ENCODE measurements around the gene POLR2E. TPM values are rescaled to one million over a fixed set of nuclear protein-coding genes. Genes with fewer than 3 reads are reported as not detected.

POLR2E gene
- total and polyA plus RNA-seq, 2 donors = 79.0 to 84.0 TPM

DNA sequence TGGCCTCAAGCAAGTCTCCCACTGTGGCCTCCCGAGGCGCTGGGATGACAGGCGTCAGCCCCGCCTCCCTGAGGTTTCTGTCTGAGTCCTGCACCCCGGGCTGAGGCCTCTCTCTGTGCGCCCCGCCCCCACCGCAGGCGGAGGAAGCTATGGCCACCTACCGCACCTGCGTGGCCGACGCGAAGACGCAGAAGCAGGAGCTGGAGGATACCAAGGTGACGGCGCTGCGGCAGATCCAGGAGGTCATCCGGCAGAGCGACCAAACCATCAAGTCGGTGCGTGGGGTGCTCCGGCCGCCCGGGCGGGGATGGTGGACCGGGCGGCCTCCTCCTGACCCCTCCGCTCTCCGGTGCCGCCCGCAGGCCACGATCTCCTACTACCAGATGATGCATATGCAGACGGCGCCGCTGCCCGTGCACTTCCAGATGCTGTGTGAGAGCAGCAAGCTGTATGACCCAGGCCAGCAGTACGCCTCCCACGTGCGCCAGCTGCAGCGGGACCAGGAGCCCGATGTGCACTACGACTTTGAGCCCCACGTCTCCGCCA lies 15.5 kb downstream of the POLR2E start:
- Histone ChIP-seq H3K4me1 (ENCODE audit: control insufficient read depth in 2 of 2, insufficient read depth in 2 of 2, low read length in 2 of 2) (peaks cover 29 to 32% of the 10 kb centered on the region in 2 donors), H3K27me3 (ENCODE audit: control insufficient read depth in 2 of 2, insufficient read depth in 1 of 2, low read length in 1 of 2) (no peaks in the 10 kb centered on the region), H3K4me3 (ENCODE audit: low read length in 2 of 2) (no peak overlapping the region), H3K27ac (ENCODE audit: low read depth in 1 of 2, low read length in 1 of 2) (no peak overlapping the region), H3K36me3 (ENCODE audit: control insufficient read depth in 2 of 2, insufficient read depth in 2 of 2, low read length in 1 of 2) (peaks cover 79 to 81% of the 10 kb centered on the region in 2 donors), H3K9me3 (ENCODE audit: control insufficient read depth in 2 of 2, insufficient read depth in 1 of 2, low read length in 1 of 2) (no peaks in the 10 kb centered on the region)
- 96% methylated on average over 45 of the region's 45 CpGs for WGBS
- DNase-seq (ENCODE audit: low read depth in 6 of 9, low spot score in 9 of 9) = no peak

DNA sequence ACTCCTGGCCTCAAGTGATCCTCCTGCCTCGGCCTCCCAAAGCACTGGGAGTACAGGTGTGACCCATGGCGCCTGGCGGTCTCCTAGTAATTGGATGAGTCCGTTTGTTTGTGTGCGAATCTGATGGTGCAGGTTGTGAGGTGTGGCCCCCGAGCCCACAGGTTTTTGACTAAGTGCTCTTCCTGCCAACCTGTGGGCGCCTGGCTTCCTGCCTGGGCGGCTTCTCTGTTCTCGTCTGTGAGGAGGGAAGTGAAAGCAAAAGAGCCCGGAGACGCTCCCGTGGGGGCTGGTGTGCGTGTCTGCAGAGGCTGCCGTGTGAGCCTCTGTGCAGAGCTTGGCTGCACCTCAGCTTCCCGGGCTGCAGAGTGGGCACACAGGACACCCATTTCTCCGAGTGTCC lies 18.2 kb downstream of the POLR2E start:
- H3K36me3 ChIP-seq (ENCODE audit: control insufficient read depth in 2 of 2, insufficient read depth in 2 of 2, low read length in 1 of 2) = peaks cover 75 to 81% of the 10 kb centered on the region in 2 donors
- H3K4me1 ChIP-seq (ENCODE audit: control insufficient read depth in 2 of 2, insufficient read depth in 2 of 2, low read length in 2 of 2) = peaks cover 40 to 43% of the 10 kb centered on the region in 2 donors
- peaks cover 0 to 2% of the 10 kb centered on the region in 2 donors for H3K27me3 ChIP-seq (ENCODE audit: control insufficient read depth in 2 of 2, insufficient read depth in 1 of 2, low read length in 1 of 2)

DNA sequence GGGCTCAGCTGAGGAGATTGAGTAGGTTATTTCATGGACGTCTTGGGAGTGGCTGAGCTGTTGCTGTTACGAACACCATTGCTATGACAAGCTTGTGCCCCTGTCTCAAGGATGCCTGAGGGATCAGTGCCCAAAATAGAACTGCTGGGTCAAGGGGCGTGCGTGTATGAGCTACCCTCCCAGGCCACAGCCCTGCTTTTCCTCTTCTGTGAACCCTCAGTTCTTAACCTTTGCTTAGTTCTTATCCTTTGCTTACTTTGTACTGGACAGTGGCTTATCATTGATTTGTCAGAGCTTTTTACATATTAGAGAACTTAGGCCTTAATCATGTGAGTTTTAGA lies 19.2 kb downstream of the POLR2E start:
- Histone ChIP-seq H3K27ac (ENCODE audit: low read depth in 1 of 2, low read length in 1 of 2) (peak overlapping the region; percentile 72 to 82), H3K36me3 (ENCODE audit: control insufficient read depth in 2 of 2, insufficient read depth in 2 of 2, low read length in 1 of 2) (peaks cover 73 to 75% of the 10 kb centered on the region in 2 donors), H3K27me3 (ENCODE audit: control insufficient read depth in 2 of 2, insufficient read depth in 1 of 2, low read length in 1 of 2) (peaks cover 0 to 3% of the 10 kb centered on the region in 2 donors), H3K4me1 (ENCODE audit: control insufficient read depth in 2 of 2, insufficient read depth in 2 of 2, low read length in 2 of 2) (peaks cover 40 to 43% of the 10 kb centered on the region in 2 donors), H3K9me3 (ENCODE audit: control insufficient read depth in 2 of 2, insufficient read depth in 1 of 2, low read length in 1 of 2) (no peaks in the 10 kb centered on the region), H3K4me3 (ENCODE audit: low read length in 2 of 2) (no peak overlapping the region)
- DNase-seq (ENCODE audit: low read depth in 6 of 9, low spot score in 9 of 9) = no peak
- WGBS = 89% methylated on average over 4 of the region's 4 CpGs

More for the DNA sequence above, 18.2 kb downstream of the POLR2E start:
- Histone ChIP-seq H3K9me3 (ENCODE audit: control insufficient read depth in 2 of 2, insufficient read depth in 1 of 2, low read length in 1 of 2) (no peaks in the 10 kb centered on the region), H3K4me3 (ENCODE audit: low read length in 2 of 2) (peak overlapping the region; percentile 24 to 39), H3K27ac (ENCODE audit: low read depth in 1 of 2, low read length in 1 of 2) (peak overlapping the region; percentile 72 to 88)
- WGBS = 4% methylated on average over 16 of the region's 16 CpGs
- peak in 7 of 9 donors; percentile 75 to 96 (median 86) for DNase-seq (ENCODE audit: low read depth in 6 of 9, low spot score in 9 of 9)

DNA sequence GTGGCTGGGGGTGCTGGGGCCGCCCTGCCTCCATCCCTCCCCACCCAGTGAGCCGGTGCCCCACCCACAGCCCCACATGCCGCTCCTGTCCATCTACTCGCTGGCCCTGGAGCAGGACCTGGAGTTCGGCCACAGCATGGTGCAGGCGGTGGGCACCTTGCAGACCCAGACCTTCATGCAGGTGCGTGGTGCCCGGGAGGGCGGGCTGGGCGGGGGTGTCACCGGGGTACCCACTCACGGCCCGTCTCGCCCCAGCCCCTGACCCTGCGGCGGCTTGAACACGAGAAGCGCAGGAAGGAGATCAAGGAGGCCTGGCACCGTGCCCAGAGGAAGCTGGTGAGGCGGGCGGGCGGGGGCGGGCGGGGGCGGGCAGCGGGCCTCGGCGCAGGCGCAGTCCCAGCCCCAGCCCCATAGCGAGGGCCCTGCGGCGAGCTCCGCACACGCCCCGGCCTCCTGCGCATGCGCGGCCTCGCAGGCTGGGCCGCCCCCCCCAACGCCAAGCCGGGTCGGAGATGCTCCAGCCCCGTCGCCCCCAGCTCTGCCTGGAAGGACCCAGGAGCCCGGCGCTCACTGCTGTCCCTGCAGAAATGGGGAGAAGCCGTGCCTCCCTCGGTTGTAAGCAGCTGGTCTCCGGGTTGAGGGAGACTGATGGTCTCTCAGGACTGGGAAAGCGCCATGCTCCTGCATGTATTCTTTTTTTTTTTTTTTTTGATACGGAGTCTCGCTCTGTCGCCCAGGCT lies 20.5 kb downstream of the POLR2E start:
- WGBS = 12% methylated on average over 54 of the region's 54 CpGs
- H3K9me3 ChIP-seq (ENCODE audit: control insufficient read depth in 2 of 2, insufficient read depth in 1 of 2, low read length in 1 of 2) = no peaks in the 10 kb centered on the region
- H3K4me1 ChIP-seq (ENCODE audit: control insufficient read depth in 2 of 2, insufficient read depth in 2 of 2, low read length in 2 of 2) = peaks cover 38 to 49% of the 10 kb centered on the region in 2 donors
- peaks cover 66 to 75% of the 10 kb centered on the region in 2 donors for H3K36me3 ChIP-seq (ENCODE audit: control insufficient read depth in 2 of 2, insufficient read depth in 2 of 2, low read length in 1 of 2)
- H3K4me3 ChIP-seq (ENCODE audit: low read length in 2 of 2) = peak overlapping the region in 1 of 2 donors; percentile 49
- H3K27me3 ChIP-seq (ENCODE audit: control insufficient read depth in 2 of 2, insufficient read depth in 1 of 2, low read length in 1 of 2) = peaks cover 0 to 9% of the 10 kb centered on the region in 2 donors
- DNase-seq (ENCODE audit: low read depth in 6 of 9, low spot score in 9 of 9) = peak in 1 of 9 donors; percentile 57
- peak overlapping the region; percentile 17 to 91 for H3K27ac ChIP-seq (ENCODE audit: low read depth in 1 of 2, low read length in 1 of 2)

DNA sequence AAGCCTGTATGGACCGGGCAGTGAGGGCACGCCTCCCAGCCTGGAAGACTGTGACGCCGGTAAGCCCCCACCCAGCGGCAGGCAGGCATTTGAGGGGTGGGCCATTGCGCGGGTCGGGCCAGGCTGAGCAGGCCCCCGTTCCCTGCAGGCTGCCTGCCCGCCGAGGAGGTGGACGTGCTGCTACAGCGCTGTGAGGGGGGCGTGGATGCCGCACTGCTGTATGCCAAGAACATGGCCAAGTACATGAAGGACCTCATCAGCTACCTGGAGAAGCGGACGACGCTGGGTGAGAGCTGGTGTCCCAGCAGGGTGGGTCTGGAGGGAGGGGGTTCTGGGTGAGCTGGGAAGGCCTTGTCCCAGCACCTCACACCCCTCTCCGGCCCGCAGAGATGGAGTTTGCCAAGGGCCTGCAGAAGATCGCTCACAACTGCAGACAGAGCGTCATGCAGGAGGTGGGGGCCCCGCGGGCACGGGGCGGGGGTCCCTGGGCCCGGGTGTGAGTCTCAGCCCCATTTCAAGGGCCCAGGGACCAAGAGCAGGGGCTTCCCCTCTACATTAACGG lies 21.1 kb downstream of the POLR2E start:
- Histone ChIP-seq H3K9me3 (ENCODE audit: control insufficient read depth in 2 of 2, insufficient read depth in 1 of 2, low read length in 1 of 2) (no peaks in the 10 kb centered on the region), H3K27me3 (ENCODE audit: control insufficient read depth in 2 of 2, insufficient read depth in 1 of 2, low read length in 1 of 2) (peaks cover 0 to 9% of the 10 kb centered on the region in 2 donors), H3K4me3 (ENCODE audit: low read length in 2 of 2) (peak overlapping the region in 1 of 2 donors; percentile 49), H3K27ac (ENCODE audit: low read depth in 1 of 2, low read length in 1 of 2) (peak overlapping the region in 1 of 2 donors; percentile 91), H3K36me3 (ENCODE audit: control insufficient read depth in 2 of 2, insufficient read depth in 2 of 2, low read length in 1 of 2) (peaks cover 60 to 75% of the 10 kb centered on the region in 2 donors), H3K4me1 (ENCODE audit: control insufficient read depth in 2 of 2, insufficient read depth in 2 of 2, low read length in 2 of 2) (peaks cover 43 to 56% of the 10 kb centered on the region in 2 donors)
- 79% methylated on average over 28 of the region's 28 CpGs for WGBS
- DNase-seq (ENCODE audit: low read depth in 6 of 9, low spot score in 9 of 9) = no peak

DNA sequence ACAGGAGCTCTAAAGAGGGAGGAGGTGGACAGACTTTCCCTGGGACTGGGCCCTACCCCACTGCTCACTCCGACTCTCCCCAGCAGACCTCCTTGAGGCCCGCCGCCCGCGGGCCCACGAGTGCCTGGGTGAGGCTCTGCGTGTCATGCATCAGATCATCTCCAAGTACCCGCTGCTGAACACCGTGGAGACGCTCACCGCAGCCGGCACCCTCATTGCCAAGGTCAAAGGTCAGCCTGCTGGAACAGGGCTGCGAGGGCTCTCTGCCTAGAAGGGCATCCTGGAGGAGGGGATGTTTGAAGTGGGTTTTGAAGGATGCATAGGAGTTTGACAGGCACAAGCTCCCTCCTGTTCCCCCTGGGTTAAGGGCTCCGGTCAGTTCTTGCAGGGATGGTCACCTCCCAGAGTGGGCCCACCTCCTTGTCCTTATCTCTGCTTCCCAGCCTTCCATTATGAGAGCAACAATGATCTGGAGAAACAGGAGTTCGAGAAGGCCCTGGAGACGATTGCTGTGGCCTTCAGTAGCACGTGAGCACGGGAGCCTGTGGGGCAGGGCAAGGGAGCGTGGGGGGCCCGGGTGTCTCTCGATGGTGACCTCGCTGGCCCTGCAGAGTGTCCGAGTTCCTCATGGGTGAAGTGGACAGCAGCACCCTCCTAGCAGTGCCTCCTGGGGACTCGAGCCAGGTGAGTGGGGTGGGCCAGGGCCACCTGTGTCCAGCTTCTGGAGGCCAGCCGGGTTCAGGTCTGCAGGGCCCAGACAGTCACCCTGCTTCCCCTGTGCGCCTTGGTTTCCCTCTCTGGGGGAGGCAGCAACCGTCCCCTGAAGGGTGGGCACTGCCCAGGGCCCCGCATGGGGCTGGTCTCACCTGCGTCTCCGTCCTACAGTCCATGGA lies 21.9 kb downstream of the POLR2E start:
- H3K36me3 ChIP-seq (ENCODE audit: control insufficient read depth in 2 of 2, insufficient read depth in 2 of 2, low read length in 1 of 2) = peaks cover 62 to 77% of the 10 kb centered on the region in 2 donors
- peaks cover 0 to 9% of the 10 kb centered on the region in 2 donors for H3K27me3 ChIP-seq (ENCODE audit: control insufficient read depth in 2 of 2, insufficient read depth in 1 of 2, low read length in 1 of 2)
- WGBS = 97% methylated on average over 30 of the region's 30 CpGs
- H3K4me3 ChIP-seq (ENCODE audit: low read length in 2 of 2) = no peak overlapping the region
- no peaks in the 10 kb centered on the region for H3K9me3 ChIP-seq (ENCODE audit: control insufficient read depth in 2 of 2, insufficient read depth in 1 of 2, low read length in 1 of 2)
- H3K27ac ChIP-seq (ENCODE audit: low read depth in 1 of 2, low read length in 1 of 2) = peak overlapping the region in 1 of 2 donors; percentile 91
- H3K4me1 ChIP-seq (ENCODE audit: control insufficient read depth in 2 of 2, insufficient read depth in 2 of 2, low read length in 2 of 2) = peaks cover 47 to 63% of the 10 kb centered on the region in 2 donors
- DNase-seq (ENCODE audit: low read depth in 6 of 9, low spot score in 9 of 9) = no peak

DNA sequence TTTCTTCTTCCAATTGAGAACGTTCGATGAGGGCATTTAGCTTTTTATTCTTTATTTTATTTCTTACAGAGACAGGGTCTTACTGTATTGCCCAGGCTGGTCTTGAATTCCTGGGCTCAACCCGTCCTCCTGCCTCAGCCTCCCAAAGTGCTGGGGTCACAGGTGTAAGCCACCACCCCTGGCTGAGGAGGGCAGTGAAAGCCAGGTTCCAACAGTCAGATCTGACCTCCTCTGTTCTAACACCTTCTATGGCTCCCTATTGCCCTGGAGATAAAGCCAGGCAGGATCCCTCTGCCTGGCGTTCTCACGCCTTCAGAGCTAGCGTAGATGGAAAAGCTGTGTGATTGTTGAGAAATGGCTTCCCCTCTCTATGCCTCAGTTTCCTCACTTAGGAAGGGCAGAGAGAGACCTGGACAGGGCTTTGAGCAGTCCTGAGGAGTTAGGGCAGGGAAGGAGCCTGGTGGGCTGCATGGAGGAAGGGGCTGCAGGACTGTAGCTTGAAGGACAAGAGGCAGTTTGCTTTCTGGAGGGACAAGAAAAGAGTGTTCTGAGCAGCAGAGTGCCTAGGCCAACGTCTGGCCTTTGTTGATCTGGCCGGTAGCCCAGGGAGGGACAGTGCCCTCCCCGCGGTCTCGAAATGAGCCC lies 22.7 kb downstream of the POLR2E start:
- H3K27me3 ChIP-seq (ENCODE audit: control insufficient read depth in 2 of 2, insufficient read depth in 1 of 2, low read length in 1 of 2) = peaks cover 0 to 13% of the 10 kb centered on the region in 2 donors
- no peak for DNase-seq (ENCODE audit: low read depth in 6 of 9, low spot score in 9 of 9)
- peaks cover 55 to 71% of the 10 kb centered on the region in 2 donors for H3K36me3 ChIP-seq (ENCODE audit: control insufficient read depth in 2 of 2, insufficient read depth in 2 of 2, low read length in 1 of 2)
- peak overlapping the region in 1 of 2 donors; percentile 58 for H3K27ac ChIP-seq (ENCODE audit: low read depth in 1 of 2, low read length in 1 of 2)
- no peaks in the 10 kb centered on the region for H3K9me3 ChIP-seq (ENCODE audit: control insufficient read depth in 2 of 2, insufficient read depth in 1 of 2, low read length in 1 of 2)
- H3K4me3 ChIP-seq (ENCODE audit: low read length in 2 of 2) = no peak overlapping the region
- H3K4me1 ChIP-seq (ENCODE audit: control insufficient read depth in 2 of 2, insufficient read depth in 2 of 2, low read length in 2 of 2) = peaks cover 43 to 62% of the 10 kb centered on the region in 2 donors
- WGBS = 96% methylated on average over 11 of the region's 11 CpGs

DNA sequence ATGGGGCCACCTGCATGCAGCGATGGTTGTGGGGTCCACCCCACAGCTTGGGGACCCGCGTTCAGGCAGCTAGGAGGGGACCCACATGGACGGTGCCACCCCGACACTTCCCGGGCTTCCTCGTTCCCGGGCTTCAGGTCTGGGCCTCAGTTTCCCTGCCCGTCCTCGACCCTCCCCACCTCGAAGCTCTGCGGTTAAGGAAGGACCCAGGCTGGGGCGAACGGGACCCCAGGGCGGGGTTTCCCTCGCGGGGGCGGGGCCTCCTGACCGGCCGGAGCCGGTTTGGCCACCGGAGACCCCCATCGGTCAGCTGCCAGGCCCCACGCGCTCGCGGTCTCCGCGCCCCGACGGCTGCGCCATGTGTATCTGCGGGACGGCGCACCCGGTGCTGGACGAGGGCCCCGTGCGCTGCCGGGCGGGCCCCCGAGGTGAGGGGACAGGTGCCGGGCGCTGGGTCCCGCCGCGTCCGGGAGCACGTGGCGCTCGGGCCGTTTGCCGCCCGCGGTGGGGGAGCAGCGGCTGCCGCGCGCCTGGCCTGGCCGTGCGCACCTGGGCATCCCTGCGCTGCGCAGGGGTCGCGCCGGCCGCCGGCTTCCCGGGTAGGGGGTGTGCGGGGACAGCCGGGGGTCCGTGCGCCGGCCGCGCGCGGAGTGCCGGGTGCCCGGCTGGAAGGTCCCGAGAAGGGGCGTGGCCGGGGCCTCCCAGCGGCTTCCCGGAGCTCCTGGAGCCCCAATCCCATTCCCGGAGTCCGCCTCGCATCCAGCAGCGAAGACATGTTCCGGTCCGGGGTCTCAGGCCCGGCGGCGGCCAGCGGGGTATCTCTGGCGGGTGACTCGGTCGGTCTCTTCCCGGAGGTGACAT lies 24.0 kb downstream of the POLR2E start:
- WGBS = 94% methylated on average over 99 of the region's 99 CpGs
- Histone ChIP-seq H3K36me3 (ENCODE audit: control insufficient read depth in 2 of 2, insufficient read depth in 2 of 2, low read length in 1 of 2) (peaks cover 54 to 69% of the 10 kb centered on the region in 2 donors), H3K4me1 (ENCODE audit: control insufficient read depth in 2 of 2, insufficient read depth in 2 of 2, low read length in 2 of 2) (peaks cover 40 to 55% of the 10 kb centered on the region in 2 donors), H3K4me3 (ENCODE audit: low read length in 2 of 2) (no peak overlapping the region), H3K9me3 (ENCODE audit: control insufficient read depth in 2 of 2, insufficient read depth in 1 of 2, low read length in 1 of 2) (no peaks in the 10 kb centered on the region), H3K27ac (ENCODE audit: low read depth in 1 of 2, low read length in 1 of 2) (peak overlapping the region in 1 of 2 donors; percentile 60), H3K27me3 (ENCODE audit: control insufficient read depth in 2 of 2, insufficient read depth in 1 of 2, low read length in 1 of 2) (peaks cover 0 to 18% of the 10 kb centered on the region in 2 donors)
- DNase-seq (ENCODE audit: low read depth in 6 of 9, low spot score in 9 of 9) = no peak
